ENCODE data around the gene FBN2. TPM values are rescaled to one million over a fixed set of nuclear protein-coding genes. Genes with fewer than 3 reads are reported as not detected.

FBN2 gene
- polyA plus RNA-seq, 4 donors: 73.4 to 450 (median 108) TPM

GRCh38 chr5:128380337-128380736, 157.7 kb downstream of the FBN2 start:
- DNase-seq (ENCODE audit: low read depth in 4 of 4, low spot score in 3 of 4): no peak

GRCh38 chr5:128378632-128379031, 159.4 kb downstream of the FBN2 start:
- DNase-seq (ENCODE audit: low read depth in 4 of 4, low spot score in 3 of 4): no peak

- DNase-seq (ENCODE audit: low read depth in 4 of 4, low spot score in 3 of 4): no peak
These were observed 159.8 kb downstream of the FBN2 start for GRCh38 chr5:128378196-128378595.

GRCh38 chr5:128376577-128376976, 161.5 kb downstream of the FBN2 start:
- DNase-seq (ENCODE audit: low read depth in 4 of 4, low spot score in 3 of 4): no peak

GRCh38 chr5:128366147-128366546, 171.9 kb downstream of the FBN2 start:
- DNase-seq (ENCODE audit: low read depth in 4 of 4, low spot score in 3 of 4): no peak

- DNase-seq (ENCODE audit: low read depth in 4 of 4, low spot score in 3 of 4): no peak
These were observed 175.7 kb downstream of the FBN2 start for GRCh38 chr5:128362370-128362769.

GRCh38 chr5:128358826-128359225, 179.2 kb downstream of the FBN2 start:
- DNase-seq (ENCODE audit: low read depth in 4 of 4, low spot score in 3 of 4): no peak

- no peak for DNase-seq (ENCODE audit: low read depth in 4 of 4, low spot score in 3 of 4)
These were observed 180.8 kb downstream of the FBN2 start for GRCh38 chr5:128357226-128357625.

GRCh38 chr5:128355961-128356360, 182.1 kb downstream of the FBN2 start:
- no peak for DNase-seq (ENCODE audit: low read depth in 4 of 4, low spot score in 3 of 4)

GRCh38 chr5:128353441-128354107, 184.5 kb downstream of the FBN2 start:
- peak in 2 of 4 donors; percentile 36 to 39 for DNase-seq (ENCODE audit: low read depth in 4 of 4, low spot score in 3 of 4)

GRCh38 chr5:128350705-128351104, 187.3 kb downstream of the FBN2 start:
- no peak for DNase-seq (ENCODE audit: low read depth in 4 of 4, low spot score in 3 of 4)

GRCh38 chr5:128349044-128349858, 188.8 kb downstream of the FBN2 start:
- DNase-seq (ENCODE audit: low read depth in 4 of 4, low spot score in 3 of 4): no peak

- DNase-seq (ENCODE audit: low read depth in 4 of 4, low spot score in 3 of 4): no peak
These were observed 192.0 kb downstream of the FBN2 start for GRCh38 chr5:128346038-128346437.

- DNase-seq (ENCODE audit: low read depth in 4 of 4, low spot score in 3 of 4): no peak
These were observed 192.8 kb downstream of the FBN2 start for GRCh38 chr5:128345247-128345646.

- no peak for DNase-seq (ENCODE audit: low read depth in 4 of 4, low spot score in 3 of 4)
These were observed 194.9 kb downstream of the FBN2 start for GRCh38 chr5:128343168-128343567.

GRCh38 chr5:128341056-128341455, 197.0 kb downstream of the FBN2 start:
- no peak for DNase-seq (ENCODE audit: low read depth in 4 of 4, low spot score in 3 of 4)

- no peak for DNase-seq (ENCODE audit: low read depth in 4 of 4, low spot score in 3 of 4)
These were observed 197.4 kb downstream of the FBN2 start for GRCh38 chr5:128340648-128341047.

- DNase-seq (ENCODE audit: low read depth in 4 of 4, low spot score in 3 of 4): no peak
These were observed 198.5 kb downstream of the FBN2 start for GRCh38 chr5:128339585-128339984.

GRCh38 chr5:128338649-128339048, 199.4 kb downstream of the FBN2 start:
- DNase-seq (ENCODE audit: low read depth in 4 of 4, low spot score in 3 of 4): no peak

GRCh38 chr5:128335339-128335738, 202.7 kb downstream of the FBN2 start:
- DNase-seq (ENCODE audit: low read depth in 4 of 4, low spot score in 3 of 4): no peak

- no peak for DNase-seq (ENCODE audit: low read depth in 4 of 4, low spot score in 3 of 4)
These were observed 203.9 kb downstream of the FBN2 start for GRCh38 chr5:128334010-128334716.

All from left renal pelvis (tissue), 4 donors.